DMS53 treated with DMSO at 0.1 percent for 48 hours (cell line): ENCODE data around the gene PSMC3.

Source experiments
- DNase-seq: peaks from one replicate; lab custom pipeline; 2025; ENCODE audit not compliant: unreplicated experiment; lab: John Stamatoyannopoulos, UW

Gene PSMC3

DNA sequence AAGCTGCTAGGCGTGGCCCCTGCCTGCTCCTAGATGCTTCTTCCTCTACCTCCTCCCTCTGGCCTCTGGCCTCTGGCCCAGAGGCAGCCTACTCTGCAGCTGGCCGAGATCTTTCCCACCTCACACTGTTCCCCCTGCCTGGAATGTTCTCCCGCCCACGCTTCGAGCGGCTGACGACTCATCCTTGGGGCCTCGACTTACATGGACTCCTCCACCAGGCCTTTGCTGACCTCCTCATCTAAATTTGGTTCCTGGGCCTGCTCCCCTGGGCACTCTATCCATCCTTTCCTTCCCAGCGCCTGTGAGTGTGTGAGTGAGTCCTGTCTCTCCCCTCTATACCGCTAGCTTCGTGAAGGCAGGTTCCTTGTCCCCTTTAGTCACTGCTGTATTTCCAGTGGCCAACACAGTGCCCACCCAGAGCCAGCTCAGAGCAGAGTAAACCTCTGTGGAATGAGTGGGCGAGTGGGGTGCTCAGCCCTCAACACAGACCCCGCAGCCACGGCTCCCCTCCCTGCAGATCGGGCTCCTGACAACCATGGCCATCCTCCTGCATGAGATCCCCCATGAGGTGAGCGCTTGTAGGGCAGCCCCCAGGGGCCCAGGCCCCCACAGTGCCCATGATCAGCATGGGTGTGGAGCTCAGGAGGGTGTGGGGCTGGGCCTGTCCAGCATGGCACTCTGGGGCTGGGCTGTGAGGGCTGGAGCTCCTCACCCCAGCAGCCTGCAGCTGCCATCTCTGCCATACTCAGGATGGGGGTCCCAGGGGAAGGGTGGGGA, 12.1 kb downstream of the PSMC3 start:
- DNase-seq, result no peak

DNA sequence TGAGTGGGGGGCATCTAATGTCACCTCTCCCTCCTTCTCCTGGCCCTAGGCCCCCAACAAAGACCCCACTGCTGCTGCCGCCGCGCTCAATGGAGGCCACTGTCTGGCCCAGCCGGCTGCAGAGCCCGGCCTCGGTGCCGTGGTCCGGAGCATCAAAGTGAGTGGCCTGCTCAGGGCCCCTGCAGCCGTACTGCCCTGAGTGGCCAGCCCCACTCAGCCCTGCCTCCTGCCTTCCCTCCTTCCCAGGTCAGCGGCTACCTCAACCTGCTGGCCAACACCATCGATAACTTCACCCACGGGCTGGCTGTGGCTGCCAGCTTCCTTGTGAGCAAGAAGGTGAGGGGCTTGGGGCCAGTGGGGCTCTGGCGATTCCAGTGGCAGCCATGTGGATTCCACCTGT, 12.9 kb downstream of the PSMC3 start:
- no peak for DNase-seq

DNA sequence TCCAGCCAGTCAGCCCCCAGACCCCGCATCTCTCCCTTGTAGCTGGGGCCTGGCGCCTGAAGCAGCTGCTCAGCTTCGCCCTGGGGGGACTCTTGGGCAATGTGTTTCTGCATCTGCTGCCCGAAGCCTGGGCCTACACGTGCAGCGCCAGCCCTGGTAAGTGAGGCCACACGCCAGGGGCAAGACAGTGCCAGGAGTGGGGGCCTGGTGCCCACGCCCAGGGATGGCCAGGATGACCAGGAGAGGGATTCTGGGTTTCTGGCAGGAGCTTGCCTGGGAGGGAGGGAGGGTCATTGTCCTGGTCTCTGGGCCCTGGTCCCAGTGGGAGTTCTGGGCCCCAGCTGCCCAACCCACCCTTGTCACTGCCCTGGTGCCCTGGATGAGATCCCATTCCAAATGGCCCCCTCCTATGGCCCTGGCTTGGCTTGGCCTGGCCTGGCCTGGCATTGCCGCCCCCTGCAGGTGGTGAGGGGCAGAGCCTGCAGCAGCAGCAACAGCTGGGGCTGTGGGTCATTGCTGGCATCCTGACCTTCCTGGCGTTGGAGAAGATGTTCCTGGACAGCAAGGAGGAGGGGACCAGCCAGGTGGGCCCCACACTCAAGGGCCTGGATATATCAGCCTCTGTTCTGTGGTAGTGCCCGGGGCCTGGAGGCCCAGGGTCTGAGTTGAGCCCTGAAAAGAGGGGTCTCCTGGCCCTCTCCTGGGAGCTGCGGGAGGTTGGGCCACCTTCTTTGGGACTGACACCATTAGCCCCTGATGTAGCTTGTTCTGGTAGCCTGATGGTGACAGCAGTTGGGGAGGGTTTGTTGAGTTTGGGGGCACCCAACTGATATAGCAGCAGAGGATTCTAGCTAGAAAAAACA, 14.1 kb downstream of the PSMC3 start:
- DNase-seq, result peak; percentile 10

DNA sequence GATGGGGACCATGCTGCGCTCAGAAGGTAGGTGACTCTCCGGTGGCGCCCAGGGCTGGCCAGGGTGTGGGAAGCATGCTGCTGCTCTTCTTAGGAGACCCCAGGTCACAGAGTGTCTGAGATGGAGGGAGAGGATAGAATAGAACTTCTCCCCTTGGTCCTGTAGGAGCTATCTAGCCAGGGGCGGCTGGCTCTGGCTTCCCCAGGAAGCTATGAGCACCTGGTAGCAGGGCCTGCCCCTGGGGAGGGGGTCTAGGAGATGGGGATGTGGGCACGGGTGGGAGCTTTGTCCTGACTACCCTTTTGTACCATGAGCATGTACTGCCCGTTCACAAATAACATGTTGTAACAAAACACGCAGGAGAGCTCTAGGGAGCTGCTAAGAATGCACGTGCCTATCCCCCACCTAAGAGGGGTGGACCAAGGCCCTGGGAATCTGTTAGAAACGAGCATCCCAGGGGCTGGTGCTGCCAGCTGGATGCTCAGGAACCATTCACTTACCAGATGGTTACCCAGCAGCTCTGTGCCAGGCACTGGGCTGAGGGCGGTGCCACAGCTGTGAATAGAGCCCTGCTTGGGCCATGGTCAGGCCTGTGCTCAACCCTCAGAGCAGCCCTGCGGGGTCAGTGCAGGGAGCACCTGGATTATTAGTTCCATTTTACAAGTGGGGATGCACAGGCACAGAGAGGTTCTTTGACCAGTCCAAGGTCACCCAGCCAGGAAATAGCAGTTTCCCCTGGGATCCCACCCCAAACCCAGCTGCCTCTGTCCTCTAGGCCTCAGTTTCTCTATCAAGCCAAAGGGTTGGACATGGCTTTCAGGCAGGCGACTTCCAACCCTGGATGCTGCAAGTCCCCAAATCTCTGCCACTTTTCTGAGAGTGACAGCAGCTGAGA, 15.6 kb downstream of the PSMC3 start:
- no peak for DNase-seq

DNA sequence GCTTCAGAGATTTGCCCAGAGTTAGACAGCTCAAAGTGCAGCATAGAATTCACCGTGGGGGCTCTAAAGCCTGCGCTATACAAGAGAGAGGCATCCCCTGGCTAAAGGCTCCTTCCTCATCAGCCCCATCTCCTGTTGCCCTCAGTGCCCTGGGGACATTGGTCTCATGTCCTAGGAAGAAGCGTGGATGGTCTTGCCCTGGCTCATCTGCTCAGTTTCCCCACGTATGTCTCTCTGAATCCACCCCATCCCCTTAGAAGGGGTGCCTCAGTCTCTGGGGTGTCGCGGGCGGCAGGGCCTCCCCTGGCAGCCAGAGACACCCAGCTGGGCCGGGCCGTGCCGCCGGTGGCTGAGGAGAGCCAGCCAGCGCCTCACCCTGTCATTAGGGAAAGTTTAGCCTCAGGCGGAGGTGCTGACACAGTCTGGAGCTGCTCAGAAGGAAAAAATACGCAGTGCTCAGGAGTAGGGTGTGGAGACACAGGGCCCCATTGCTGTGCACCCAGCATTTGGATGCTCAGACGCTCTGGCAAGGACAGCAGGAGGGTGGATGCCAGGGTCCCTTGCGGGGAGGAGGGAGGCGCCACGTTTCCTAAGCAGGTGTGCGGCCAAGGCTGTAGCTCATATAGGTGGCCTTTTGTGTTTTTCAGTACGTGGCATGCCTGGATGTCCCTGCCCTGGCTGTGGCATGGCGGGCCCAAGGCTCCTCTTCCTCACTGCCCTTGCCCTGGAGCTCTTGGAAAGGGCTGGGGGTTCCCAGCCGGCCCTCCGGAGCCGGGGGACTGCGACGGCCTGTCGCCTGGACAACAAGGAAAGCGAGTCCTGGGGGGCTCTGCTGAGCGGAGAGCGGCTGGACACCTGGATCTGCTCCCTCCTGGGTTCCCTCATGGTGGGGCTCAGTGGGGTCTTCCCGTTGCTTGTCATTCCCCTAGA, 16.5 kb downstream of the PSMC3 start:
- no peak for DNase-seq

DNA sequence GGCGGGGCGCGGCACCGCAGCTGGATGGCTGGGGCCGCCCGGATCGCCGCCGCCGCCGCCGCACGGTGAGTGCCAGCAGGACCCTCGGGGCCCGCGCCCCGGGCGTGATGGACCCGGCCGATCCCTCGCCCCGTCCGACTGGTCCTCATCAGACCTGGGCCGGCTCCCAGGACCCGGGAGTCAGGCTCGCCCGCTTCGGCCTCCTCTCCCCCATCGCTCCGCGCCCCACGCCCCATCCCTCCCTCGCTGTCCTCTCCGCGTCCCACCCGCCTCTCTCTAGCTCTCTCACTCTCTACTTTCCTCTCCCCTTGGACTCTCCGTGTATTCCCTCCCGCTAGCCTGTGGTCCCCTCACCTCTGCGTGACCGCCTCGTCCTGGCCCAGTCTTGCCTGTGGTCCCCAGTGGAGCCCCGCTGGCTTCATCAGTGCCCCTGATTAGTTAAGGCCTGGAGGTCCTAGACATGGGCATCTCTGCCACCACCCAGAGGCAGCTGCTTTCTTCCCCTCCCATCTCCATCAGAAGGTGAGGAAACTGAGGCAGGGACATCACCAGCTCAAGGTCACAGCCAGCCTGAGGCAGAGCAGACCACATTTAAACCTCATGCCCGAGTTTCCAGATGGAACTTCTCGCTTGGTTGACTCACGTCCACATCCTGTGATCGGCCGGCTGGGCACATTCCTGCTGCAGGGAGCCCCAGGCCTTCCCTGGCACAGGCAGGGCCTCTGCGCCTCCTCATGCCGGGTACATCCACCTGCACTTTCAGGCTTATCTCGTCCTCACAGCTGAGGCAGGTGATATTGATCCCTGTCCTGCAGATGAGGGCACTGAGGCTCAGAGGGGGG, 17.4 kb downstream of the PSMC3 start:
- no peak for DNase-seq

DNA sequence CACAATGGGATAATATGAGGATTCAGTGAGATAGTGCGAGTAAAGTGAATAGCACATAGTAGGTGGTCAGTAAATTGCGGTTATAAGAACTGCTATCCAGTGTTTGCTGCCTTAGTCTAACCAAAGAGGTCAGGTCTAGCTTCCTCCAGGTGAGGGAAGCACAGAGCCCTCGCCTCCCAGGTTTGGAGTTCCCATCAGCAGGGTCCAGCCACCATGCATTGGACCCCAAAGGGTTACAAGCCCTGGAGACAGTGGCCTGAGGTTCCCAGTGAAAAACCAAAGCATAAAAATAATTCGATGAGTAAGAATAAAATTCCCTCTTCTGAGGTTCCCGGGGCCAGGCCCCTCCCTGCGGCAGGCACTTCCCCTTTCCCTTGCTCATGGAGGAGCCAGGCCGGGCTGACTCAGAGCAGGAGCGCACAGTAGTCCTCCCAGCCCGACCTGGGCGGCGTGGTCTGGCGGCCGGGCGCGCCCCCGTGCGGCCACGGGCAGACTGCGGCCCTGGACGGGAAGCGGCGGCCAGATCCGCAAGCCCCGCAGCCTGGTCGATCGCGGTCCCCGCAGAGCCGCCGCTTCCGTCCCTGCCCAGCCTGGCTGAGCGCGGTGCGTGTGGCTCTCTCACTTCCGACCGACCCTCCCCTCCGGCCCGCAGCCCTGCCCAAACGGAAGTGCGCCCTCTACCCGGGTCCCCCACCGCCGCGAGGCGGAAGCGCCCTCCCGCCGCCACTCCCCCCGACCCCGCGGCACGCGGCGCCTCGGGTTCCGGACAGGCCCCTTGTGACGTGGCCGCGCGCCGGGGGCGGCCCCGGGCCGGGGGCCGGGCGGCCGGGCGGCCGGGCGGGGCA, 18.3 kb downstream of the PSMC3 start, which contains the start of gene SLC39A13:
SLC39A13 (plus strand) TSS at position 845 of the 845 bp plus-strand sequence. CDS start 1,505 bp downstream, outside the sequence.
- peak; percentile 76 for DNase-seq

DNA sequence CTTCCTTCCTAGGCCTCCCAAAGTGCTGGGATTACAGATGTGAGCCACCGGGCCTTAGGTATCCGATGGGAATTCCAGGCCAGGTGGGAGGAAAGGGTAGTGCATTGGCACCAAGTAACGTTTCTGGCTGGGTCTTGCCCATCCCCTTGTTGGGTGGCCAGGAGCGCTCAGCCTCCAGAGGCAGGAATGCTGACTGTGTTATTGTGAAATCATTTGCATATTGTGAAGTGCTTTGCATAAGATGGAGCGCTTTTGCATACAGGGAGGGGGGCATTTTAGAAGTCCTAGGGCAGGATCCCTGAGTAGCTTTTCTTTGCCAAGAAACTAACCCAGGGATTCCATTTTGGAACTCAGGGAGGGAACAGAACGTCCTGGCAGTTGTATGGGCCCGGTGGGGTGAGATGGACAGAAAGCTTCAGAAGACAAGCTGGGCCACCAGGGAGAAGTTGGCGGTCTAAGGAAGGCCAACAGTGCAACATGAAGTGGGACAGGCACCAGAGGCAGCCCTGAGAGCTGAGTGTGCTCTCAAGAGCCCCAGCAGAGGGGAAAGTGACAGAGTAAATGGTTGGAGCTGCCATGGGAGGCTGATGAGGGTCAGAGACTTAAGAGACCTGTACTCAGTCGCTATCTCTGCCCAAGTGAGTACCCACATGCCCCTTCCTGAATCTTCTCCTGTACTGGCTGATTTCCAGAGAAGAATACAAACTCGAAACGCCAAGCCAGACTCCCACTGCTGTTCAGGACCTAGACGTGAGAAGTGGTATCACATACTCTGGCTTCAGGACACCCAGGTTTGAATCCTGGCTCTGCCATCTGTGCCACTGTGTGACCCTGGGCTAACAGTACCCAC, 19.1 kb downstream of the PSMC3 start:
- DNase-seq, result no peak

DNA sequence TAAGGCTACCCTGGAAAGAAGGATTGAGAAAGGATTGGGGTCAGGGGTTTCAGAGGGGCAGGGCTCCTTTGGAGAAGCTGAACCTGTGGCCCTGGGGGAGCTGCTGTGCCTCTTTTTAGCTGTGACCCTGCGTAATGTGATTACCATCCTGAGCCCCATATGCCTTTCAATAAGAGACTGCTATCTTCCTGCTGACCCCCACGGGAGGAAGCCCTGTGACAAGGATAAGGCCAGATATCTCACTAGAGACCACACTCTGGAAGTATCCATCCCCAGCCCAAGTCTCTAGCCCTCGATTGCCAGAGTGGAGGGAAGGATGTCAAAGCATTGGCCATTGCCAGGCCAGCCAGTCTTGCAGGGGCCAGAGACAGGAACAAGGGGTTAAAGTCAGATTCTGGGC, 22.7 kb downstream of the PSMC3 start:
- no peak for DNase-seq

DNA sequence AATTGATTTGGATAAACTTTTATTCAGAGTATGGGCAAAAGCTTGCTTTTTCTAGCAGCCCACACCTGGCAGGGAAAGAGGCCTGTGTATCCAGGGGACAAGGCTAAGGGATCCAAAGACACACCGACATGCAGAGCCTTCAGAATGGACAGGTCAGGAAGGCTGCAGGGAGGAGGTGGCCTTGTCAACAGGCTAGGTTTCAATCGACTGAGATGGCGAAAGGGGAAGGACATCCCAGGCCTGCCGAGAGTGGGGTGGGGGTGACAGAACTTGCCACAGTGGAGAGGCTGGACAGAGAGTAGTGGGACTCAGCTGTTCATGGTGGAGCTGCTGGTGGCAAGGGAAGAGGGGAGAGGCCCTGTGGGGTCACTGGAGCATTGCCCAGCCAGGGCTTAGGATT, 23.1 kb downstream of the PSMC3 start:
- DNase-seq, result no peak

DNA sequence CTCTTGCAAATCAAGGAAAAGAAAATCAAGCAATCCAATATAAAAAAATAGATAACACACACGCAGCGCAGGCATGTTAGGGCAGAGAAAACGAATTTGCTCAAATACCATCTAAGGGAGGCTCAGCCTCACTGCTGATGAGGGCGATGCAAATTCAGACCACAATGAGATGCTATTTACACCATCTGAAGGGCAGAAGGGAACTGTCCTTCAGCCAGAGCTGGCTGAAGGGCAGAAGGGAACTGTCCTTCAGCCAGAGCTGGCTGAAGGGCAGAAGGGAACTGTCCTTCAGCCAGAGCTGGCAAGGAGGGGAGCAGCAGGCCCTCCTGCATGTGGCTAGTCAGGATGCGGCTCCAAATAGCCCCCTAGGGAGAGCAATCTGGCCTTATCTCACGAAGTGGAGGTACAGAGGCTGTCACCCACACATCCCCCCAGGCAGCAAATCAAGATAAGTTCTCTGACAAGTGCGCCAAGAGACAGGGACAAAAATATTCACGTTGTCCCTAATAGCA, 25.4 kb downstream of the PSMC3 start:
- DNase-seq, result no peak

DNA sequence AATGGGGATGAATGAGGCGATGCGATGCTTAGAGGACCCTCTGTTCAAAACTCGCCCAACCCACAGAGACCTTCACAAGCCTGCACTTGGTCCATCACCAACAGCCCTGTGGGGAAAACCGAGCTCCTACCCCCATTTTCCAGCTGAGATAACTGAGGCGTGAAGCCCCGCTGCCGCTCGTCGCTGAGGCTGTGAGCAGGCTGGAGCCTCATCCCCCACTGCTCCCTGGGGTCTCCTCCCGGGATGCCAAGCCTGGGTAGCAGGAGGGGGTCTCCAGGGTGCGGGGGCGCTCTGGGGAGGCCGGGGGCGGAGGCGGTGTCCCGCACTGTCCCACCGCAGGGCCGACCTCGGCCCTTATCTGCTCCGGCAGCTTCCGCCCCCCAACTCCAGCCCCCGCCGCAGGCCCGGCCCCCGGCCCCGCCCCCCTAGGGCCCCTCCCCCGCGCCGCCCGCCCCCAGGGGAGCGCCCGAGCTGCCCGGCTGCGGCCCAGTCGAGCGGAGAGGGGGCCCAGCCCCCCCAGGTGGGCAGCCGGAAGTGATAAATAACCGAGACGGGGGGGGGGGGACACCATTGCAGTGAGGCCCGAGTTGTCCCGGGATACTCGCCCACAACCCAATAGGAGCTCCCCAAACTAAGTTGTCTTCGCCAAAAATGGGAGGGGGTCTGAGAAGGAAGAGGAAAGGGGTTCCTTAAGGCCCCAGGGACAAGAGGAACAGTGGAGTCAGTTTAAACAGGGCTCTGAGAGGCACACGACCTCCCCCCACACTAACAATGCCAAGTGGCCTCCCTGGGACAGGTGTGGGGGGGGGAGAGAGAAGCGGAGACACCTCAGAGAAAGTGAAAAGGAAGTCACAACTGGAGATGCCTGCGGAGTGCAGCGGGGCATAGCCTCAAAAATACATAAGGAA, 26.1 kb downstream of the PSMC3 start:
- no peak for DNase-seq

DNA sequence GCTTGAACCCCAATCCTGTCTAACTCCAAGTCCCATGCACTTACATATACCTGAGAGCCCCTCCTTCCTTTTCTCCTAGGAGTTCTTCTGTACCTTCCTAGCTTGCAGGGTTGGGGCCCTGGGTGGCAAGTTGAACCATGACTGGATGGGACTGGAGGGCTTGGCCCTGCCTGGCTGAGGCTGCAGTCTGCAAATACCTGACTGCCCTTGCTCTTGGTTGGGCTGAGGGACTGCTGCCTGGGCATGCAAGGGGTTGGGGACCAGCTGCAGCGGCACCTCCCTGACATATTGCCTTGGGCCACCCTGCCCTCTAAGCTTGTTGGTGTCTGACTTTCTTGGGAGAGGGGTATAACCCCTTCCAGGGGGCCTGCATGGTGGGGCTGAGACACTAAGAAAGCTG, 27.7 kb downstream of the PSMC3 start:
- no peak for DNase-seq

DNA sequence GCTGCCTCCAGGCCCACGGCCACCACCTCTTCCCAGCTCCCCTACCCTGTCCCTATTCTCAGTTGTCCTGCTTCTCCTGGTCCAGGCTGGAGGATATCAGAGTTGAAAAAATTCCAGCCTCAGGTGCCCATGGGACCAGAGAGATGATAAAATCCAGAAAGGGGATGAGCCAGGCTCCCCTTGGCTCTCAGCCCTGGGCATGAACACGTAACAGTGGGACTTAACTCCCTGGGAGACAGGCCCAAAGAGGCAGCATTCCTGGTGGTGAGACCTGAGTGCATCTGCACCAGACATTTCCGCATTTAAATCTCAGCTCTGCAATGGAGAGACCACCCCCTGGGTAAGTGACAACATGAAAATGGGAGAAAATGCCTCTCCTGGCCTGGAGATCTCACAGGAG, 28.2 kb downstream of the PSMC3 start:
- no peak for DNase-seq

DNA sequence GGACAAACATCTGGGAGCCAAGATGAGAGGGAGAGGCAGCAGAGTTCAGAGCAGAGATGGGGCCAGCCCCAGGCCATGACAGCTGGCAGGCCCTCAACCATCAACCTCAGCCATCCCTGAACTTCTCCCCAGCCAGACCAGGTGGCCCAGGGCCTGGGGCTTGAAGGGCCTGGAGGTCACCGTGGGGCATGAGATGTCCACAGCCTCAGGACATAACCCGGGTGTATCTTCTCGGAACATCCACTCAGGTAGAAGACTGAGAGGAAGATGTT, 30.3 kb downstream of the PSMC3 start:
- no peak for DNase-seq
